ENCODE results near the gene LPP.

LPP gene

GRCh38 chr3:188361888-188362287 is 207.9 kb downstream of the LPP start:
- Histone ChIP-seq H3K36me3 (ENCODE audit: control insufficient read depth, insufficient read depth, low read length, severe bottlenecking) (no peaks in the 10 kb centered on the region), H3K9me3 (ENCODE audit: control insufficient read depth, low read length) (no peaks in the 10 kb centered on the region), H3K27me3 (replicated peaks; ENCODE audit: control insufficient read depth, insufficient read depth, low read length) (no peaks in the 10 kb centered on the region), H3K4me3 (ENCODE audit: low read length) (no peak overlapping the region), H3K4me1 (ENCODE audit: control insufficient read depth, insufficient read depth, low read length) (peaks cover 13% of the 10 kb centered on the region), H3K9ac (ENCODE audit: low read length) (no peak overlapping the region)
- no peak for DNase-seq (ENCODE audit: low read depth)

- no peak for DNase-seq (ENCODE audit: low read depth)
- H3K9me3 ChIP-seq (ENCODE audit: control insufficient read depth, low read length) = no peaks in the 10 kb centered on the region
- H3K27me3 ChIP-seq (replicated peaks; ENCODE audit: control insufficient read depth, insufficient read depth, low read length) = no peaks in the 10 kb centered on the region
- H3K4me1 ChIP-seq (ENCODE audit: control insufficient read depth, insufficient read depth, low read length) = peaks cover 15% of the 10 kb centered on the region
- H3K9ac ChIP-seq (ENCODE audit: low read length) = no peak overlapping the region
- H3K36me3 ChIP-seq (ENCODE audit: control insufficient read depth, insufficient read depth, low read length, severe bottlenecking) = no peaks in the 10 kb centered on the region
- peak overlapping the region; percentile 52 for H3K4me3 ChIP-seq (ENCODE audit: low read length)
Observed at GRCh38 chr3:188362405-188362831, 208.5 kb downstream of the LPP start.

- no peak for DNase-seq (ENCODE audit: low read depth)
- Histone ChIP-seq H3K4me1 (ENCODE audit: control insufficient read depth, insufficient read depth, low read length) (peaks cover 26% of the 10 kb centered on the region), H3K27me3 (replicated peaks; ENCODE audit: control insufficient read depth, insufficient read depth, low read length) (no peaks in the 10 kb centered on the region), H3K9me3 (ENCODE audit: control insufficient read depth, low read length) (no peaks in the 10 kb centered on the region), H3K36me3 (ENCODE audit: control insufficient read depth, insufficient read depth, low read length, severe bottlenecking) (no peaks in the 10 kb centered on the region), H3K9ac (ENCODE audit: low read length) (no peak overlapping the region), H3K4me3 (ENCODE audit: low read length) (no peak overlapping the region)
Observed at GRCh38 chr3:188365184-188365583, 211.2 kb downstream of the LPP start.

- DNase-seq (ENCODE audit: low read depth) = no peak
- H3K36me3 ChIP-seq (ENCODE audit: control insufficient read depth, insufficient read depth, low read length, severe bottlenecking) = no peaks in the 10 kb centered on the region
- H3K27me3 ChIP-seq (replicated peaks; ENCODE audit: control insufficient read depth, insufficient read depth, low read length) = no peaks in the 10 kb centered on the region
Observed at GRCh38 chr3:188365988-188366698, 212.2 kb downstream of the LPP start.

GRCh38 chr3:188367678-188368077 is 213.7 kb downstream of the LPP start:
- H3K9ac ChIP-seq (ENCODE audit: low read length) = peak overlapping the region; percentile 7
- peaks cover 19% of the 10 kb centered on the region for H3K4me1 ChIP-seq (ENCODE audit: control insufficient read depth, insufficient read depth, low read length)
- no peaks in the 10 kb centered on the region for H3K9me3 ChIP-seq (ENCODE audit: control insufficient read depth, low read length)
- no peaks in the 10 kb centered on the region for H3K36me3 ChIP-seq (ENCODE audit: control insufficient read depth, insufficient read depth, low read length, severe bottlenecking)
- DNase-seq (ENCODE audit: low read depth) = peak; percentile 9
- no peaks in the 10 kb centered on the region for H3K27me3 ChIP-seq (replicated peaks; ENCODE audit: control insufficient read depth, insufficient read depth, low read length)
- H3K4me3 ChIP-seq (ENCODE audit: low read length) = no peak overlapping the region

More at GRCh38 chr3:188365988-188366698, 212.2 kb downstream of the LPP start:
- Histone ChIP-seq H3K9me3 (ENCODE audit: control insufficient read depth, low read length) (no peaks in the 10 kb centered on the region), H3K9ac (ENCODE audit: low read length) (no peak overlapping the region), H3K4me3 (ENCODE audit: low read length) (no peak overlapping the region), H3K4me1 (ENCODE audit: control insufficient read depth, insufficient read depth, low read length) (peaks cover 26% of the 10 kb centered on the region)

- no peak overlapping the region for H3K9ac ChIP-seq (ENCODE audit: low read length)
- no peaks in the 10 kb centered on the region for H3K27me3 ChIP-seq (replicated peaks; ENCODE audit: control insufficient read depth, insufficient read depth, low read length)
- peaks cover 13% of the 10 kb centered on the region for H3K4me1 ChIP-seq (ENCODE audit: control insufficient read depth, insufficient read depth, low read length)
- DNase-seq (ENCODE audit: low read depth) = no peak
- H3K9me3 ChIP-seq (ENCODE audit: control insufficient read depth, low read length) = no peaks in the 10 kb centered on the region
- no peaks in the 10 kb centered on the region for H3K36me3 ChIP-seq (ENCODE audit: control insufficient read depth, insufficient read depth, low read length, severe bottlenecking)
- no peak overlapping the region for H3K4me3 ChIP-seq (ENCODE audit: low read length)
Observed at GRCh38 chr3:188369526-188369925, 215.6 kb downstream of the LPP start.

GRCh38 chr3:188370081-188370830 is 216.3 kb downstream of the LPP start:
- Histone ChIP-seq H3K9me3 (ENCODE audit: control insufficient read depth, low read length) (no peaks in the 10 kb centered on the region), H3K27me3 (replicated peaks; ENCODE audit: control insufficient read depth, insufficient read depth, low read length) (no peaks in the 10 kb centered on the region), H3K4me3 (ENCODE audit: low read length) (no peak overlapping the region), H3K36me3 (ENCODE audit: control insufficient read depth, insufficient read depth, low read length, severe bottlenecking) (no peaks in the 10 kb centered on the region), H3K9ac (ENCODE audit: low read length) (no peak overlapping the region), H3K4me1 (ENCODE audit: control insufficient read depth, insufficient read depth, low read length) (peaks cover 13% of the 10 kb centered on the region)
- DNase-seq (ENCODE audit: low read depth) = no peak

GRCh38 chr3:188378786-188379185 is 224.8 kb downstream of the LPP start:
- Histone ChIP-seq H3K9me3 (ENCODE audit: control insufficient read depth, low read length) (no peaks in the 10 kb centered on the region), H3K36me3 (ENCODE audit: control insufficient read depth, insufficient read depth, low read length, severe bottlenecking) (no peaks in the 10 kb centered on the region), H3K9ac (ENCODE audit: low read length) (no peak overlapping the region), H3K27me3 (replicated peaks; ENCODE audit: control insufficient read depth, insufficient read depth, low read length) (no peaks in the 10 kb centered on the region), H3K4me1 (ENCODE audit: control insufficient read depth, insufficient read depth, low read length) (no peaks in the 10 kb centered on the region), H3K4me3 (ENCODE audit: low read length) (no peak overlapping the region)
- DNase-seq (ENCODE audit: low read depth) = no peak

- Histone ChIP-seq H3K9ac (ENCODE audit: low read length) (no peak overlapping the region), H3K9me3 (ENCODE audit: control insufficient read depth, low read length) (no peaks in the 10 kb centered on the region), H3K36me3 (ENCODE audit: control insufficient read depth, insufficient read depth, low read length, severe bottlenecking) (no peaks in the 10 kb centered on the region), H3K4me1 (ENCODE audit: control insufficient read depth, insufficient read depth, low read length) (no peaks in the 10 kb centered on the region), H3K4me3 (ENCODE audit: low read length) (no peak overlapping the region), H3K27me3 (replicated peaks; ENCODE audit: control insufficient read depth, insufficient read depth, low read length) (no peaks in the 10 kb centered on the region)
- DNase-seq (ENCODE audit: low read depth) = no peak
Observed at GRCh38 chr3:188380252-188380651, 226.3 kb downstream of the LPP start.

GRCh38 chr3:188380722-188381121 is 226.8 kb downstream of the LPP start:
- Histone ChIP-seq H3K4me1 (ENCODE audit: control insufficient read depth, insufficient read depth, low read length) (no peaks in the 10 kb centered on the region), H3K9me3 (ENCODE audit: control insufficient read depth, low read length) (no peaks in the 10 kb centered on the region), H3K9ac (ENCODE audit: low read length) (no peak overlapping the region), H3K27me3 (replicated peaks; ENCODE audit: control insufficient read depth, insufficient read depth, low read length) (no peaks in the 10 kb centered on the region), H3K4me3 (ENCODE audit: low read length) (no peak overlapping the region), H3K36me3 (ENCODE audit: control insufficient read depth, insufficient read depth, low read length, severe bottlenecking) (no peaks in the 10 kb centered on the region)
- no peak for DNase-seq (ENCODE audit: low read depth)

- Histone ChIP-seq H3K4me3 (ENCODE audit: low read length) (no peak overlapping the region), H3K4me1 (ENCODE audit: control insufficient read depth, insufficient read depth, low read length) (peaks cover 9% of the 10 kb centered on the region), H3K27me3 (replicated peaks; ENCODE audit: control insufficient read depth, insufficient read depth, low read length) (no peaks in the 10 kb centered on the region), H3K36me3 (ENCODE audit: control insufficient read depth, insufficient read depth, low read length, severe bottlenecking) (no peaks in the 10 kb centered on the region), H3K9me3 (ENCODE audit: control insufficient read depth, low read length) (no peaks in the 10 kb centered on the region), H3K9ac (ENCODE audit: low read length) (no peak overlapping the region)
- DNase-seq (ENCODE audit: low read depth) = no peak
Observed at GRCh38 chr3:188383748-188384147, 229.8 kb downstream of the LPP start.
